DND-41 (cell line): ENCODE data around the gene POC1A.

Experiments
- ATAC-seq: fragments of 200-7000 bp; cut with Tn5 transposase; 3 replicates; pipeline ENCODE4 v1.9.1; 2021; ENCODE audit warnings: low read depth; ENCODE audit not compliant: insufficient read depth
- DNase-seq: peaks from one replicate; pipeline ENCODE4 v3.0.0-alpha.2; 2020
- H2AFZ ChIP-seq: 2 replicates; pipeline ENCODE4 v1.6.0; 2012; ENCODE audit warnings: low read depth, low read length
- H3K27ac ChIP-seq: 2 replicates; pipeline ENCODE4 v1.5.1; 2012; ENCODE audit warnings: low read length, inconsistent platforms
- H3K27me3 ChIP-seq: fragments of 200-600 bp; sonication (generic); 2 replicates; pipeline ENCODE4 v1.6.0; 2012; ENCODE audit warnings: low read length, mild to moderate bottlenecking, inconsistent platforms; ENCODE audit not compliant: insufficient read depth, poor library complexity
- H3K36me3 ChIP-seq: 2 replicates; pipeline ENCODE4 v1.5.1; 2012; ENCODE audit warnings: low read length, inconsistent platforms; ENCODE audit not compliant: insufficient read depth
- H3K4me1 ChIP-seq: 2 replicates; pipeline ENCODE4 v1.5.1; 2012; ENCODE audit warnings: mild to moderate bottlenecking, low read length; ENCODE audit not compliant: insufficient read depth
- H3K4me2 ChIP-seq: 2 replicates; pipeline ENCODE4 v1.6.0; 2012; ENCODE audit warnings: mild to moderate bottlenecking, moderate library complexity, low read length, inconsistent platforms; ENCODE audit not compliant: insufficient read depth
- H3K4me3 ChIP-seq, 2 experiments: fragments of 200-600 bp in 1 of 2; shearing (Covaris generic) in 1 of 2; 2 replicates each; pipeline ENCODE4 v1.5.1; 2012 to 2016; ENCODE audit warnings: inconsistent platforms in 2 of 2, low read length in 2 of 2, mild to moderate bottlenecking in 2 of 2, low read depth in 1 of 2, moderate library complexity in 1 of 2
- H3K79me2 ChIP-seq: 2 replicates; pipeline ENCODE4 v1.6.0; 2012; ENCODE audit warnings: low read length, inconsistent platforms; ENCODE audit not compliant: insufficient read depth
- H3K9ac ChIP-seq: 2 replicates; pipeline ENCODE4 v1.6.0; 2012; ENCODE audit warnings: low read depth, mild to moderate bottlenecking, inconsistent platforms, low read length, moderate library complexity
- H3K9me3 ChIP-seq: 2 replicates; pipeline ENCODE4 v1.5.1; 2012; ENCODE audit warnings: low read length, moderate library complexity, mild to moderate bottlenecking, inconsistent platforms; ENCODE audit not compliant: insufficient read depth, severe bottlenecking
- H4K20me1 ChIP-seq: 2 replicates; pipeline ENCODE4 v1.6.0; 2012; ENCODE audit warnings: low read length; ENCODE audit not compliant: insufficient read depth
- EZH2 ChIP-seq: IDR thresholded peaks from 3 replicates; pipeline ENCODE4 v1.6.1; 2012; ENCODE audit warnings: borderline replicate concordance, low read depth, mild to moderate bottlenecking, moderate library complexity, low read length, inconsistent platforms; ENCODE audit not compliant: severe bottlenecking
- TF ChIP-seq, protein P1 (sequence below): IDR thresholded peaks from 2 replicates; pipeline ENCODE4 v1.5.1; 2012; ENCODE audit warnings: borderline replicate concordance, low read length, moderate library complexity, mild to moderate bottlenecking; ENCODE audit not compliant: poor library complexity, severe bottlenecking; ENCODE audit errors: extremely low read depth

The POC1A gene

DNA sequence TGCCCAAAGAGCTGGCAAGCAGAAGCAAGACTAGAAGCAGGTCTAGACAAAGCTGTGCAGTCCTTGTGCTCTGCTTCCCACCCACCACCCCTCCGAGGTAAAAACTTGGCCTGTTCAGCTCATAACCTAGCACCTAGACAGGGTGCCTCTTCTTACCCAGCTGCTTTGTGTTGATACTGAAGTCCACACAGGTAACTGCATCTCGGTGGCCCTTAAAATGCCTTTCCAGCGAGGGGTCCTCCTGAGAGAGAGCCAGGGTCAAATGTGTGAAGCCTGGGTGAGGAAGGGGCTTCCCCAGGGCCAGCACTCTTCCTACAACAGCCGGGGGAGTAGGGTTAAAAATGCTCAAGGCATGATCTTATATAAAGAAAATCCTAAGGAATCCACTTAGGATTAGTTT is 3.4 kb downstream of the POC1A start:
- ATAC-seq (no peak), DNase-seq (no peak)
- H3K36me3 ChIP-seq: peaks cover 52% of the 10 kb centered on the region
- H3K4me2 ChIP-seq: no peak overlapping the region
- no peak for TF ChIP-seq EZH2
- TF ChIP-seq, protein P1, sequence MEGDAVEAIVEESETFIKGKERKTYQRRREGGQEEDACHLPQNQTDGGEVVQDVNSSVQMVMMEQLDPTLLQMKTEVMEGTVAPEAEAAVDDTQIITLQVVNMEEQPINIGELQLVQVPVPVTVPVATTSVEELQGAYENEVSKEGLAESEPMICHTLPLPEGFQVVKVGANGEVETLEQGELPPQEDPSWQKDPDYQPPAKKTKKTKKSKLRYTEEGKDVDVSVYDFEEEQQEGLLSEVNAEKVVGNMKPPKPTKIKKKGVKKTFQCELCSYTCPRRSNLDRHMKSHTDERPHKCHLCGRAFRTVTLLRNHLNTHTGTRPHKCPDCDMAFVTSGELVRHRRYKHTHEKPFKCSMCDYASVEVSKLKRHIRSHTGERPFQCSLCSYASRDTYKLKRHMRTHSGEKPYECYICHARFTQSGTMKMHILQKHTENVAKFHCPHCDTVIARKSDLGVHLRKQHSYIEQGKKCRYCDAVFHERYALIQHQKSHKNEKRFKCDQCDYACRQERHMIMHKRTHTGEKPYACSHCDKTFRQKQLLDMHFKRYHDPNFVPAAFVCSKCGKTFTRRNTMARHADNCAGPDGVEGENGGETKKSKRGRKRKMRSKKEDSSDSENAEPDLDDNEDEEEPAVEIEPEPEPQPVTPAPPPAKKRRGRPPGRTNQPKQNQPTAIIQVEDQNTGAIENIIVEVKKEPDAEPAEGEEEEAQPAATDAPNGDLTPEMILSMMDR: no peak
- no peak overlapping the region for H3K27ac ChIP-seq
- H3K9me3 ChIP-seq: no peaks in the 10 kb centered on the region
- H2AFZ ChIP-seq: no peak overlapping the region
- H3K9ac ChIP-seq: no peak overlapping the region
- H3K79me2 ChIP-seq: peaks cover 38% of the 10 kb centered on the region
- H3K4me3 ChIP-seq: no peak overlapping the region
- peaks cover 25% of the 10 kb centered on the region for H3K4me1 ChIP-seq
- H4K20me1 ChIP-seq: peaks cover 10% of the 10 kb centered on the region; the same call in 1 of the 2 replicates
- no peaks in the 10 kb centered on the region for H3K27me3 ChIP-seq

DNA sequence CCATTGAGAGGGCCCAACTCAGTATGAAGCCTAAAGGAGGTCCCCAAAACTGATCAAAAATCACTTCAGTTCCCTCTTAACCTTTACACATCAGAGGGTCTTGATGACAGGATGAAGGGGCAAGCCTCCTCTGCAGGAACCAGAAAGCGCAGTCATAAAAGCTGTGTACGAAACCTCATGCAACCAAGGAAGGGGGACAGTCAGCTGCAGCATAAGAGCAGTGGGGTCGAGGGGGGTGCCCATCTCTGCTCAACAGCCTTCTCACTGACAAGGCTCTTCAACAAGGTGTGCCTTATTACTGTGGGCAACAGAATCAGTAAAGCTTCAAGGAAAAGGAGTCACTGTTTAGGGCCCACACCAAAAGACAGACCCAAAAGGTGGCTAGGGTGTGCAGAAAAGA is 3.9 kb downstream of the POC1A start:
- ATAC-seq: no peak
- peaks cover 38% of the 10 kb centered on the region for H3K79me2 ChIP-seq
- H4K20me1 ChIP-seq: peaks cover 14% of the 10 kb centered on the region
- no peak overlapping the region for H3K4me2 ChIP-seq
- H3K27me3 ChIP-seq: no peaks in the 10 kb centered on the region
- H3K4me1 ChIP-seq: peaks cover 21% of the 10 kb centered on the region
- no peak overlapping the region for H2AFZ ChIP-seq
- TF ChIP-seq, protein P1: no peak
- no peak for TF ChIP-seq EZH2
- no peaks in the 10 kb centered on the region for H3K9me3 ChIP-seq
- peaks cover 57% of the 10 kb centered on the region for H3K36me3 ChIP-seq
- no peak overlapping the region for H3K9ac ChIP-seq
- no peak overlapping the region for H3K4me3 ChIP-seq
- no peak overlapping the region for H3K27ac ChIP-seq
- DNase-seq: no peak

DNA sequence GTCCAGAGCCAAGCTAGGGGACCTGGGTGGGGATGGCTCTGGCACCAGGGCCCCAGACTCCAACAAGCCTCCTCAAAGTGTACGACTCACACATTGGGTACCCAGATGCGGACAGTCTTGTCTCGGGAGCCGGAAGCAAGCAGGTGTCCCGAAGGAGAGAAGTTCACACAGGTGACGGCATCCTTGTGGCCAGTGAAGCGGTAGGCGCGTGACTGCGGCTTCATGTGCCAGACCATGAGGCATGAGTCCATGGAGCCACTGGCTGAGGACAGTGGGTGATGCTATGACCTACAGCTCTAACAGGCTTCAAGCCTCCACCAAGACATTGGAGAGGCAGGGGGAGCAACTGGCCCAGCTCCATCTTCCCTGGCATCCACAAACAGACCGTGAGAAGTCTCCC is 4.5 kb downstream of the POC1A start:
- Histone ChIP-seq H3K27me3 (no peaks in the 10 kb centered on the region), H4K20me1 (peaks cover 21% of the 10 kb centered on the region), H3K79me2 (peaks cover 38% of the 10 kb centered on the region), H3K36me3 (peaks cover 63% of the 10 kb centered on the region), H2AFZ (no peak overlapping the region), H3K9ac (no peak overlapping the region), H3K4me1 (peaks cover 15% of the 10 kb centered on the region), H3K4me2 (no peak overlapping the region), H3K9me3 (no peaks in the 10 kb centered on the region), H3K27ac (no peak overlapping the region), H3K4me3 (no peak overlapping the region)
- DNase-seq (no peak), ATAC-seq (no peak)
- TF ChIP-seq, protein P1: no peak
- no peak for TF ChIP-seq EZH2

DNA sequence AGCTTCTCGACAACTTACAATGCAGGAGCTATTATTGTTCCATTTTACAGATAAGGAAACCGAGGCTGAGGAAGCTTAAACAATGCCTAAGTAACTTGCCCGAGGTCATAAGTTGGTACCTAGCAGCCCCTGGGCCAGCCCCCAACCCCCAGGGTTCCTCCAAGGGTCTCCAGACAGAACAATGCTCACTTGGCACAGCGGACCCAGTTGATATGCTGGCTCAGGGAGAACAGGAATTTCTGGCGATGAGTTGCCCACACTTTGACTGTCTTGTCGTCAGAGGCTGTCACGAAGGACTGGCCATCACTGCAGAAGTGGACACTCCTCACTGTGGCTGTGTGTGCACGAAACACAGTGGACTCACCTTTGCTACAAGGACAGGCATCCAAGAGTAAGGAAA is 5.2 kb downstream of the POC1A start:
- peaks cover 17% of the 10 kb centered on the region for H3K4me1 ChIP-seq
- peaks cover 27% of the 10 kb centered on the region for H4K20me1 ChIP-seq
- no peak overlapping the region for H3K9ac ChIP-seq
- TF ChIP-seq, protein P1: no peak
- TF ChIP-seq EZH2: no peak
- H3K4me2 ChIP-seq: no peak overlapping the region
- H3K4me3 ChIP-seq: no peak overlapping the region
- peaks cover 69% of the 10 kb centered on the region for H3K36me3 ChIP-seq
- DNase-seq (no peak), ATAC-seq (no peak)
- peaks cover 43% of the 10 kb centered on the region for H3K79me2 ChIP-seq
- no peak overlapping the region for H3K27ac ChIP-seq
- no peaks in the 10 kb centered on the region for H3K9me3 ChIP-seq
- no peaks in the 10 kb centered on the region for H3K27me3 ChIP-seq
- H2AFZ ChIP-seq: no peak overlapping the region
